Upper lobe of left lung (tissue), 6 donors: ENCODE results near the gene SLC26A11. TPM values are rescaled to one million over a fixed set of nuclear protein-coding genes. Genes with fewer than 3 reads are reported as not detected.

Experiments used
- ATAC-seq, 2 donors: fragments of 200-7000 bp; cut with Tn5 transposase; one replicate each; pipeline ENCODE4 v1.9.1; 2022; ENCODE audit warnings: mild to moderate bottlenecking in 2 of 2, moderate library complexity in 2 of 2; ENCODE audit not compliant: low FRiP score in 2 of 2
- DNase-seq, 2 donors: peaks; one replicate each; pipeline ENCODE4 v3.0.0-alpha.2; 2019 to 2020
- H3K27ac ChIP-seq, 4 donors: fragments of 200-600 bp; sonication (generic); one replicate each; pipeline ENCODE4 v1.5.1; 2016 to 2019
- H3K27me3 ChIP-seq, 4 donors: fragments of 200-600 bp; sonication (generic); one replicate each; pipeline ENCODE4 v1.5.1; 2017 to 2019
- H3K36me3 ChIP-seq, 4 donors: fragments of 200-600 bp; sonication (generic); one replicate each; pipeline ENCODE4 v1.5.1; 2016 to 2019
- H3K4me1 ChIP-seq, 4 donors: fragments of 200-600 bp; sonication (generic); one replicate each; pipeline ENCODE4 v1.5.1; 2018 to 2019
- H3K4me3 ChIP-seq, 4 donors: fragments of 200-600 bp; sonication (generic); one replicate each; pipeline ENCODE4 v1.5.1; 2017 to 2019; ENCODE audit warnings: mild to moderate bottlenecking in 2 of 4, moderate library complexity in 1 of 4
- H3K9me3 ChIP-seq, 4 donors: fragments of 200-600 bp; sonication (generic); one replicate each; pipeline ENCODE4 v1.5.1; 2018 to 2019
- EP300 ChIP-seq, 4 donors: sonication (generic); formaldehyde crosslinking; IDR thresholded peaks; one replicate each; pipeline ENCODE4 v1.5.1; 2017; ENCODE audit warnings: antibody characterized with exemption in 4 of 4, control low read depth in 2 of 4
- POLR2A ChIP-seq, 4 donors: fragments of 450-650 bp; IDR thresholded peaks; one replicate each; pipeline ENCODE4 v1.5.1; 2016 to 2017; ENCODE audit warnings: antibody characterized with exemption in 4 of 4, mild to moderate bottlenecking in 2 of 4
- POLR2AphosphoS5 ChIP-seq, 2 donors: sonication (generic); formaldehyde crosslinking; IDR thresholded peaks; one replicate each; pipeline ENCODE4 v1.5.1; 2017; ENCODE audit warnings: antibody characterized with exemption in 2 of 2
- WGBS, 2 donors: methylation state at CpG; one replicate each; pipeline ENCODE4 v1.1.5; 2017 to 2018; 5-methylcytosine and 5-hydroxymethylcytosine counted together
- total RNA-seq, 6 donors: library from RNA; depleted of rRNA in 4 of 6; stranded (reverse); fragments of >200 nt in 4 of 6; gene quantifications; one replicate each; pipeline versions ENCODE4 v1.1.0 to v1.2.1, GENCODE V29; 2016 to 2021
- TF ChIP-seq, protein P1 (sequence below), 6 experiments: fragments of 450-650 bp in 4 of 6; fragments of 200-600 bp in 2 of 6; sonication (generic) in 2 of 6; IDR thresholded peaks; one replicate each; pipeline ENCODE4 v1.5.1; 2016 to 2019; ENCODE audit warnings: antibody characterized with exemption in 6 of 6
- donor health status: DM: no; HTN: no; CAD: no; lungs with moderate emphysema.
- donor health status: DM: no; HTN: yes; CAD: no; lungs with severe emphysema.

The SLC26A11 gene
- total RNA-seq, 6 donors from 2014 or later: 14.8 to 162 (median 43.1) TPM

DNA sequence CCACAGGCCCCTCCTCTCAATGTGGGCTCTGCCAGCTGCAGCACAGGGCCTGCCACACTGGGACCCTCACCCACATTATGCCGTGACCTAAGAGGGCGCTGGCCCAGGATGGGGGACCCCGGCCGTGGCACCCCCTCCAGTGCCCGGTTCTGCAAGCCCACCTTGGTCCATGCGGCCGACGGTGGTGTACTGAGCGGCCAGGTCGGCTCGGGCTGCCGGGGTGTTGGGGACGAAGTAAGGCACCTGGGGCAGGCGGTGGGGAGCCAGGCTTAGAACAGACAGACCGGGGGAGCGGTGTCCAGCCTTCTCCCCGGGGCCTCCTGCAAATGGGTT lies 6.6 kb upstream of the SLC26A11 start:
- no peaks in the 10 kb centered on the region for H3K27me3 ChIP-seq
- WGBS, 2 donors: 96 to 100% methylated on average over 9 to 17 of the region's 17 CpGs
- no peak overlapping the region for H3K4me3 ChIP-seq
- TF ChIP-seq, protein P1, sequence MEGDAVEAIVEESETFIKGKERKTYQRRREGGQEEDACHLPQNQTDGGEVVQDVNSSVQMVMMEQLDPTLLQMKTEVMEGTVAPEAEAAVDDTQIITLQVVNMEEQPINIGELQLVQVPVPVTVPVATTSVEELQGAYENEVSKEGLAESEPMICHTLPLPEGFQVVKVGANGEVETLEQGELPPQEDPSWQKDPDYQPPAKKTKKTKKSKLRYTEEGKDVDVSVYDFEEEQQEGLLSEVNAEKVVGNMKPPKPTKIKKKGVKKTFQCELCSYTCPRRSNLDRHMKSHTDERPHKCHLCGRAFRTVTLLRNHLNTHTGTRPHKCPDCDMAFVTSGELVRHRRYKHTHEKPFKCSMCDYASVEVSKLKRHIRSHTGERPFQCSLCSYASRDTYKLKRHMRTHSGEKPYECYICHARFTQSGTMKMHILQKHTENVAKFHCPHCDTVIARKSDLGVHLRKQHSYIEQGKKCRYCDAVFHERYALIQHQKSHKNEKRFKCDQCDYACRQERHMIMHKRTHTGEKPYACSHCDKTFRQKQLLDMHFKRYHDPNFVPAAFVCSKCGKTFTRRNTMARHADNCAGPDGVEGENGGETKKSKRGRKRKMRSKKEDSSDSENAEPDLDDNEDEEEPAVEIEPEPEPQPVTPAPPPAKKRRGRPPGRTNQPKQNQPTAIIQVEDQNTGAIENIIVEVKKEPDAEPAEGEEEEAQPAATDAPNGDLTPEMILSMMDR (IDR thresholded peaks at IDR 0.05): no peak
- TF ChIP-seq POLR2A (IDR thresholded peaks at IDR 0.05) (no peak), POLR2AphosphoS5 (IDR thresholded peaks at IDR 0.05) (no peak)
- H3K27ac ChIP-seq: peak overlapping the region in 3 of 4 donors; percentile 1 to 73 (median 40)
- H3K36me3 ChIP-seq: peaks cover 4 to 97% (median 66%) of the 10 kb centered on the region in 4 donors
- ATAC-seq (no peak), DNase-seq (peak in 1 of 2 donors; percentile 68)
- peaks cover 2 to 8% (median 8%) of the 10 kb centered on the region in 4 donors for H3K4me1 ChIP-seq
- H3K9me3 ChIP-seq: no peaks in the 10 kb centered on the region

- no peaks in the 10 kb centered on the region for H3K9me3 ChIP-seq
- DNase-seq: peak in 1 of 2 donors; percentile 50
- H3K27me3 ChIP-seq: no peaks in the 10 kb centered on the region
- H3K4me1 ChIP-seq: peaks cover 9 to 14% (median 13%) of the 10 kb centered on the region in 4 donors
- H3K4me3 ChIP-seq: no peak overlapping the region
- ATAC-seq: no peak
- peaks cover 4 to 91% (median 63%) of the 10 kb centered on the region in 4 donors for H3K36me3 ChIP-seq
- H3K27ac ChIP-seq: peak overlapping the region in 1 of 4 donors; percentile 73
- WGBS, 2 donors: 91 to 94% methylated on average over 37 to 42 of the region's 48 CpGs
- TF ChIP-seq, protein P1 (IDR thresholded peaks at IDR 0.05): no peak
- TF ChIP-seq POLR2A (IDR thresholded peaks at IDR 0.05): no peak
- TF ChIP-seq POLR2AphosphoS5 (IDR thresholded peaks at IDR 0.05): no peak
- TF ChIP-seq EP300 (IDR thresholded peaks at IDR 0.05): no peak
Measured at GRCh38 chr17:80214012-80214877, 6.0 kb upstream of the SLC26A11 start.

DNA sequence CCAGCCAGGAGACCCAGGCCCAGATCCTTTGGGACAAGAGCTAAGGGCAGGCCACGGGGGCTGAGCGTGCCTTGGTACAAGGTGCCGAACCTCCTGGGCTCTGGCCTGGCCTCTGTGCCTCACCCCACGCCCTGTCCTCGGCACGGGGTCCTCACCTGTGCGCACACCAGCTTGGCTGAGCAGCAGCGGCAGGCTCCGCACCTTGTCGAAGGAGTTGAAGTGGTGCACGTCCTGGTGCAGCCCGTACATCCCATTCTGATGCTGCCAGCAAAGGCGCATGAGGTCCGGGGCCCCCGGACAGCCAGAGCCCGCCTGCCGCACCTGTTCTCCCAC lies 5.4 kb upstream of the SLC26A11 start:
- peak in 1 of 2 donors; percentile 71 for DNase-seq
- peaks cover 13 to 20% (median 15%) of the 10 kb centered on the region in 4 donors for H3K4me1 ChIP-seq
- no peak overlapping the region for H3K4me3 ChIP-seq
- ATAC-seq: no peak
- no peaks in the 10 kb centered on the region for H3K27me3 ChIP-seq
- no peak overlapping the region for H3K27ac ChIP-seq
- no peaks in the 10 kb centered on the region for H3K9me3 ChIP-seq
- TF ChIP-seq POLR2A (IDR thresholded peaks at IDR 0.05): no peak
- peaks cover 4 to 85% (median 58%) of the 10 kb centered on the region in 4 donors for H3K36me3 ChIP-seq
- WGBS, 2 donors: 93 to 98% methylated on average over 14 to 17 of the region's 17 CpGs

- no peak overlapping the region for H3K27ac ChIP-seq
- H3K27me3 ChIP-seq: no peaks in the 10 kb centered on the region
- WGBS, 2 donors: 93 to 95% methylated on average over 30 to 39 of the region's 40 CpGs
- no peak overlapping the region for H3K4me3 ChIP-seq
- no peaks in the 10 kb centered on the region for H3K9me3 ChIP-seq
- peaks cover 23 to 35% (median 25%) of the 10 kb centered on the region in 4 donors for H3K4me1 ChIP-seq
- peak in 1 of 2 donors; percentile 67 for DNase-seq
- H3K36me3 ChIP-seq: peaks cover 4 to 65% (median 40%) of the 10 kb centered on the region in 4 donors
- ATAC-seq: no peak
- TF ChIP-seq POLR2AphosphoS5 (IDR thresholded peaks at IDR 0.05) (no peak), EP300 (IDR thresholded peaks at IDR 0.05) (no peak), POLR2A (IDR thresholded peaks at IDR 0.05) (no peak)
- TF ChIP-seq, protein P1 (IDR thresholded peaks at IDR 0.05): no peak
Measured at GRCh38 chr17:80216473-80217456, 3.5 kb upstream of the SLC26A11 start.
